HFFc6 (cell line): Measurements from ENCODE around the gene LEFTY2. TPM values are rescaled to one million over a fixed set of nuclear protein-coding genes. Genes with fewer than 3 reads are reported as not detected.

Source experiments
- DNase-seq: peaks from one replicate; pipeline ENCODE4 v3.0.0-alpha.2; 2018
- H3K27ac Mint-ChIP-seq: 2 replicates; pipeline ENCODE4 v1.8.0; 2020; ENCODE audit warnings: mild to moderate bottlenecking, mixed read lengths
- H3K27me3 Mint-ChIP-seq: 2 replicates; pipeline ENCODE4 v1.8.0; 2021; ENCODE audit warnings: mild to moderate bottlenecking, moderate library complexity, mixed read lengths; ENCODE audit not compliant: insufficient read depth
- H3K36me3 Mint-ChIP-seq: 2 replicates; pipeline ENCODE4 v1.8.0; 2021; ENCODE audit warnings: low read depth, mixed read lengths
- H3K4me1 Mint-ChIP-seq: 2 replicates; pipeline ENCODE4 v1.8.0; 2020; ENCODE audit warnings: low read depth, mixed read lengths
- H3K4me3 Mint-ChIP-seq: 2 replicates; pipeline ENCODE4 v1.8.0; 2020; ENCODE audit warnings: mild to moderate bottlenecking, moderate library complexity, mixed read lengths
- H3K9me3 Mint-ChIP-seq: 2 replicates; pipeline ENCODE4 v1.8.0; 2020; ENCODE audit warnings: mild to moderate bottlenecking, mixed read lengths
- CTCF ChIP-seq: fragments of 200-600 bp; sonication (generic); IDR thresholded peaks from 2 replicates; pipeline ENCODE4 v1.5.0; 2021; ENCODE audit warnings: antibody characterized with exemption, mild to moderate bottlenecking
- total RNA-seq, 6 experiments: library from RNA; stranded (reverse); fragmentation: NEBNext Ultra II Directional; extraction: Animal tissue kit (Norgen Biotek cat#: 25700); gene quantifications; 2 replicates in 1 of 6; 3 replicates in 5 of 6; pipeline ENCODE4 v1.2.3, GENCODE V29; 2021

LEFTY2 gene
- total RNA-seq, 6 experiments from 2014 or later: not detected

GRCh38 chr1:225906467-225906866 lies 34.6 kb downstream of the LEFTY2 start:
- DNase-seq: no peak
- Mint-ChIP-seq H3K9me3 (no peaks in the 10 kb centered on the region), H3K27ac (no peak overlapping the region), H3K36me3 (no peaks in the 10 kb centered on the region), H3K4me3 (no peak overlapping the region), H3K27me3 (peaks cover 9% of the 10 kb centered on the region), H3K4me1 (no peaks in the 10 kb centered on the region)
- TF ChIP-seq CTCF: no peak

- H3K27me3 Mint-ChIP-seq: peaks cover 9% of the 10 kb centered on the region
- no peak overlapping the region for H3K27ac Mint-ChIP-seq
- H3K36me3 Mint-ChIP-seq: no peaks in the 10 kb centered on the region
- H3K4me1 Mint-ChIP-seq: no peaks in the 10 kb centered on the region
- DNase-seq: no peak
- no peak for TF ChIP-seq CTCF
- H3K4me3 Mint-ChIP-seq: no peak overlapping the region
- H3K9me3 Mint-ChIP-seq: no peaks in the 10 kb centered on the region
Observed at GRCh38 chr1:225903623-225904022, 37.4 kb downstream of the LEFTY2 start.

GRCh38 chr1:225899044-225899925 lies 41.7 kb downstream of the LEFTY2 start:
- no peak for TF ChIP-seq CTCF
- H3K27me3 Mint-ChIP-seq: peaks cover 13% of the 10 kb centered on the region
- no peaks in the 10 kb centered on the region for H3K9me3 Mint-ChIP-seq
- no peak for DNase-seq
- H3K36me3 Mint-ChIP-seq: no peaks in the 10 kb centered on the region
- no peaks in the 10 kb centered on the region for H3K4me1 Mint-ChIP-seq
- no peak overlapping the region for H3K27ac Mint-ChIP-seq
- no peak overlapping the region for H3K4me3 Mint-ChIP-seq

- H3K9me3 Mint-ChIP-seq: no peaks in the 10 kb centered on the region
- H3K27me3 Mint-ChIP-seq: peaks cover 8% of the 10 kb centered on the region
- no peak overlapping the region for H3K27ac Mint-ChIP-seq
- no peak for TF ChIP-seq CTCF
- no peak for DNase-seq
- no peaks in the 10 kb centered on the region for H3K36me3 Mint-ChIP-seq
- H3K4me3 Mint-ChIP-seq: no peak overlapping the region
- H3K4me1 Mint-ChIP-seq: no peaks in the 10 kb centered on the region
Observed at GRCh38 chr1:225897595-225898514, 43.2 kb downstream of the LEFTY2 start.

GRCh38 chr1:225896937-225897549 lies 44.0 kb downstream of the LEFTY2 start:
- no peaks in the 10 kb centered on the region for H3K9me3 Mint-ChIP-seq
- H3K4me3 Mint-ChIP-seq: no peak overlapping the region
- no peaks in the 10 kb centered on the region for H3K4me1 Mint-ChIP-seq
- no peak for TF ChIP-seq CTCF
- no peaks in the 10 kb centered on the region for H3K36me3 Mint-ChIP-seq
- peaks cover 4% of the 10 kb centered on the region for H3K27me3 Mint-ChIP-seq
- no peak overlapping the region for H3K27ac Mint-ChIP-seq
- no peak for DNase-seq
